Neuronal stem cell (in vitro differentiated cells): ENCODE results near the gene KDM6A.

ENCODE experiments used
- DNase-seq: peaks from one replicate; pipeline ENCODE4 v3.0.0-alpha.2; 2013; ENCODE audit warnings: low spot score
- H2AFZ ChIP-seq: one replicate; pipeline ENCODE4 v1.6.1; 2013; ENCODE audit warnings: mild to moderate bottlenecking, low read length, inconsistent platforms
- H2AK5ac ChIP-seq: 2 replicates; pipeline ENCODE4 v1.6.1; 2013; ENCODE audit warnings: low read depth, mild to moderate bottlenecking, inconsistent platforms, low read length, moderate library complexity, mixed read lengths
- H2BK120ac ChIP-seq: 2 replicates; pipeline ENCODE4 v1.6.1; 2013; ENCODE audit warnings: low read depth, mild to moderate bottlenecking, inconsistent platforms, low read length, moderate library complexity, mixed read lengths
- H2BK12ac ChIP-seq: one replicate; pipeline ENCODE4 v1.6.1; 2013; ENCODE audit warnings: low read length, inconsistent platforms
- H2BK15ac ChIP-seq: 2 replicates; pipeline ENCODE4 v1.6.1; 2013; ENCODE audit warnings: mild to moderate bottlenecking, low read length, inconsistent platforms, mixed read lengths
- H2BK5ac ChIP-seq: one replicate; pipeline ENCODE4 v1.6.1; 2013; ENCODE audit warnings: inconsistent platforms, mild to moderate bottlenecking, low read length, moderate library complexity
- H3K14ac ChIP-seq: one replicate; pipeline ENCODE4 v1.6.1; 2013; ENCODE audit warnings: low read length, inconsistent platforms
- H3K18ac ChIP-seq: 2 replicates; pipeline ENCODE4 v1.6.1; 2013; ENCODE audit warnings: low read length, inconsistent platforms
- H3K23ac ChIP-seq: 2 replicates; pipeline ENCODE4 v1.6.1; 2013; ENCODE audit warnings: low read depth, mild to moderate bottlenecking, mixed read lengths, low read length, inconsistent platforms; ENCODE audit not compliant: poor library complexity
- H3K27ac ChIP-seq: replicated peaks from 3 replicates; pipeline ENCODE4 v1.5.1; 2013; ENCODE audit warnings: low read length, inconsistent platforms
- H3K27me3 ChIP-seq, 3 experiments: 2 replicates each; pipeline ENCODE4 v1.6.1; 2013; ENCODE audit warnings: low read length in 3 of 3, mild to moderate bottlenecking in 2 of 3, inconsistent platforms in 1 of 3, low read depth in 1 of 3, mixed read lengths in 1 of 3, moderate library complexity in 1 of 3; ENCODE audit not compliant: control insufficient read depth in 3 of 3, insufficient read depth in 3 of 3
- H3K36me3 ChIP-seq, 2 donors: replicated peaks in 1 of 2; 2 replicates each; pipeline ENCODE4 v1.6.1; 2013; ENCODE audit warnings: low read length in 2 of 2; ENCODE audit not compliant: control insufficient read depth in 2 of 2, insufficient read depth in 2 of 2
- H3K4ac ChIP-seq: 2 replicates; pipeline ENCODE4 v1.6.1; 2013; ENCODE audit warnings: inconsistent platforms, mild to moderate bottlenecking, low read length, moderate library complexity
- H3K4me1 ChIP-seq, 2 donors: 1 replicate in 1 of 2; 2 replicates in 1 of 2; pipeline ENCODE4 v1.6.1; 2013; ENCODE audit warnings: low read length in 2 of 2, low read depth in 1 of 2; ENCODE audit not compliant: control insufficient read depth in 2 of 2, insufficient read depth in 1 of 2
- H3K4me2 ChIP-seq: one replicate; pipeline ENCODE4 v1.6.1; 2013; ENCODE audit warnings: mild to moderate bottlenecking, low read length, inconsistent platforms; ENCODE audit not compliant: insufficient read depth, poor library complexity, severe bottlenecking
- H3K4me3 ChIP-seq, 2 donors: 2 replicates each; pipeline ENCODE4 v1.5.1; 2013; ENCODE audit warnings: low read length in 2 of 2, mild to moderate bottlenecking in 2 of 2, inconsistent platforms in 1 of 2, moderate library complexity in 1 of 2
- H3K79me1 ChIP-seq: one replicate; pipeline ENCODE4 v1.6.1; 2013; ENCODE audit warnings: low read depth, mild to moderate bottlenecking, inconsistent platforms, low read length, moderate library complexity
- H3K9ac ChIP-seq: one replicate; pipeline ENCODE4 v1.6.1; 2013; ENCODE audit warnings: mild to moderate bottlenecking, low read depth, low read length, inconsistent platforms; ENCODE audit not compliant: poor library complexity
- H3K9me3 ChIP-seq, 2 donors: replicated peaks in 1 of 2; 2 replicates each; pipeline versions ENCODE3 to v1.6.1; 2013; ENCODE audit warnings: low read length in 2 of 2, mild to moderate bottlenecking in 2 of 2, inconsistent platforms in 1 of 2, low read depth in 1 of 2, mixed read lengths in 1 of 2, moderate library complexity in 1 of 2; ENCODE audit not compliant: control insufficient read depth in 2 of 2, insufficient read depth in 1 of 2
- H4K8ac ChIP-seq: one replicate; pipeline ENCODE4 v1.6.1; 2013; ENCODE audit warnings: low read depth, mild to moderate bottlenecking, inconsistent platforms, low read length, moderate library complexity
- H4K91ac ChIP-seq: one replicate; pipeline ENCODE4 v1.6.1; 2013; ENCODE audit warnings: low read length, low read depth, mild to moderate bottlenecking, inconsistent platforms; ENCODE audit not compliant: poor library complexity
- WGBS, 2 donors: extraction: QIAGEN DNeasy Blood & Tissue Kit; methylation state at CpG; one replicate each; pipeline ENCODE4 v1.1.7; 2013; ENCODE audit warnings: missing lambda C conversion rate in 2 of 2, mixed read lengths in 1 of 2; ENCODE audit not compliant: insufficient read length in 2 of 2, insufficient replicate concordance in 1 of 2; ENCODE audit errors: extremely low coverage in 2 of 2; 5-methylcytosine and 5-hydroxymethylcytosine counted together

Gene KDM6A

GRCh38 chrX:44915361-44915868 lies 42.4 kb downstream of the KDM6A start:
- DNase-seq, result no peak
- H3K4me1 ChIP-seq, result no peaks in the 10 kb centered on the region

GRCh38 chrX:44918722-44919121 lies 45.7 kb downstream of the KDM6A start:
- H3K36me3 ChIP-seq, result no peaks in the 10 kb centered on the region
- H4K8ac ChIP-seq, result no peak overlapping the region
- H3K4me3 ChIP-seq, result no peak overlapping the region
- peaks cover 2% of the 10 kb centered on the region for H3K79me1 ChIP-seq
- H3K9me3 ChIP-seq, result peaks cover 0 to 3% of the 10 kb centered on the region in 2 donors
- H3K4ac ChIP-seq, result no peak overlapping the region
- H3K9ac ChIP-seq, result no peak overlapping the region
- no peak for DNase-seq
- no CpG with 5 or more reads among the region's 1 CpG for WGBS, 2 donors
- no peak overlapping the region for H3K27ac ChIP-seq
- H3K23ac ChIP-seq, result no peak overlapping the region
- H3K14ac ChIP-seq, result no peak overlapping the region
- no peak overlapping the region for H3K4me2 ChIP-seq
- no peak overlapping the region for H2BK5ac ChIP-seq
- no peak overlapping the region for H2AFZ ChIP-seq
- H4K91ac ChIP-seq, result no peak overlapping the region
- no peak overlapping the region for H3K18ac ChIP-seq
- no peak overlapping the region for H2BK12ac ChIP-seq
- no peak overlapping the region for H2BK15ac ChIP-seq
- H3K4me1 ChIP-seq, result no peaks in the 10 kb centered on the region
- no peaks in the 10 kb centered on the region for H3K27me3 ChIP-seq
- H2AK5ac ChIP-seq, result no peak overlapping the region
- no peak overlapping the region for H2BK120ac ChIP-seq

More at GRCh38 chrX:44915361-44915868, 42.4 kb downstream of the KDM6A start:
- Histone ChIP-seq H3K4me2 (no peak overlapping the region), H2BK15ac (no peak overlapping the region), H2BK5ac (no peak overlapping the region), H3K23ac (no peak overlapping the region), H2BK120ac (no peak overlapping the region), H3K14ac (no peak overlapping the region), H4K91ac (no peak overlapping the region), H3K4ac (no peak overlapping the region), H3K9me3 (peaks cover 0 to 7% of the 10 kb centered on the region in 2 donors), H3K27me3 (no peaks in the 10 kb centered on the region), H3K4me3 (no peak overlapping the region), H3K9ac (no peak overlapping the region), H3K36me3 (no peaks in the 10 kb centered on the region), H2AFZ (no peak overlapping the region), H2BK12ac (no peak overlapping the region), H3K79me1 (peaks cover 2% of the 10 kb centered on the region), H2AK5ac (no peak overlapping the region), H4K8ac (no peak overlapping the region), H3K18ac (no peak overlapping the region), H3K27ac (no peak overlapping the region)
- WGBS, 2 donors, result no CpG with 5 or more reads among the region's 8 CpGs

GRCh38 chrX:44922980-44923379 lies 50.0 kb downstream of the KDM6A start:
- Histone ChIP-seq H3K79me1 (peaks cover 4% of the 10 kb centered on the region), H3K4me2 (no peak overlapping the region), H4K91ac (no peak overlapping the region), H3K4me1 (no peaks in the 10 kb centered on the region), H2AK5ac (no peak overlapping the region), H3K27ac (no peak overlapping the region), H3K36me3 (no peaks in the 10 kb centered on the region), H2BK120ac (no peak overlapping the region), H2AFZ (no peak overlapping the region), H3K14ac (no peak overlapping the region), H4K8ac (no peak overlapping the region), H3K27me3 (no peaks in the 10 kb centered on the region), H3K9ac (no peak overlapping the region), H3K4ac (no peak overlapping the region), H3K9me3 (no peaks in the 10 kb centered on the region), H2BK15ac (no peak overlapping the region), H2BK12ac (no peak overlapping the region), H3K23ac (no peak overlapping the region), H3K4me3 (no peak overlapping the region), H2BK5ac (no peak overlapping the region), H3K18ac (no peak overlapping the region)
- no CpG with 5 or more reads among the region's 4 CpGs for WGBS, 2 donors
- no peak for DNase-seq

- Histone ChIP-seq H2BK15ac (no peak overlapping the region), H3K23ac (no peak overlapping the region), H3K4me1 (no peaks in the 10 kb centered on the region), H3K4ac (no peak overlapping the region), H2BK5ac (no peak overlapping the region), H3K4me2 (no peak overlapping the region), H3K27me3 (no peaks in the 10 kb centered on the region), H2BK120ac (no peak overlapping the region), H3K9me3 (peaks cover 0 to 7% of the 10 kb centered on the region in 2 donors), H3K79me1 (peaks cover 4% of the 10 kb centered on the region), H2AK5ac (no peak overlapping the region), H3K14ac (no peak overlapping the region), H3K4me3 (no peak overlapping the region), H2AFZ (no peak overlapping the region), H3K9ac (no peak overlapping the region), H3K36me3 (no peaks in the 10 kb centered on the region), H4K8ac (no peak overlapping the region), H2BK12ac (no peak overlapping the region), H3K18ac (no peak overlapping the region), H4K91ac (no peak overlapping the region), H3K27ac (no peak overlapping the region)
- WGBS, 2 donors, result no CpG with 5 or more reads among the region's 1 CpG
- DNase-seq, result no peak
Observed at GRCh38 chrX:44927398-44927797, 54.4 kb downstream of the KDM6A start.
